ENCODE measurements around the gene ZFAND6.
"Not testable (repeated sequence)": the region's sequence is repeated elsewhere in the genome, so short reads cannot be mapped to it uniquely, and the experiment has no call there.

The ZFAND6 gene

DNA sequence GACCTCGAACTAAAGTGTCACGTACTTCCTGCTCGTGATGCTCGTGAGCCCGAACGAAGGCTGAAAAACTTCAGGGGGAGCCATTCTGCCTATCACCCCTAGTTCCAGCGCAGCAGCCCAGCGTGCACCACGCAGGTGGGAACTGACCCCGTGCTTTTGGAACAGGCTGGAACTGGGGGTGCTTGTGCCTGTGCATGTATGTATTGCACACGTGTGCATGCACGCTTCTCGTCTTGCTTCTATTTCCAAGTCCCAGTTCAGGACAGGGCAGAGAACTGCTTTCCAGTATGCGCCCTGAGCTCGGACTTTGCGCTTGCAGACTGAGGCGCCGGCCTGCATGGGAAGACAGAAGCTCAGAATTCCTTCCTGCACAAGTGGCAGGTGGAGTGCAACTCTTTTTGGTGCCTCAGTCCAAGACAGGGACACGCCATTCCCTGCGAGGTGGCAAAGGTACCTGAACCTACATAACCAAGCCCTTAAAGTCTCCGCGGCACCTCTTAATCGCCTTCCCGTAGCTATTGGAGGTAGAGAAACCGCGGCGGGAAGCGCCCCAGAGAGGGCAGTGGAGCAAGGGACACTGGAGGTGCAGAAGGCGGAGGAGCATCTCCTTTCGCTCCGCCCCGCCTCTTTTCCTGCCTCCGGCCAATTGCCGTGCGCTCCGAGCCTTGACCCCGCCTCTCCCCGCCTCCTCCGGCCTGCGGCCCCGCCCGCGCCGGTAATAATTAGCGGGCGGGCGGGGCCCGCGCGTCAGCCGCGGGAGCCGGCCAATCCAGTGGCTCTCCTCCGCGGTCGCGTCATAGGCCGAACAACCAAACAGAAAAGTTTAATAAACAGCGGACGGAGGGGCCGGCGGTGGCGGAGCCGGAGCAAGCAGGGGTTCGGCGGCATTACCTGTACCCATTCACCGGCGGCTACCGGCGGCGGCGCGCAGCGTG, at the start of gene ZFAND6:
Gene ZFAND6, plus strand, starts transcription at position 826 of the 935 bp plus-strand sequence. CDS start 60,669 bp downstream, outside the sequence.
- H3K27ac ChIP-seq (ENCODE audit: low read depth, low read length, poor library complexity, severe bottlenecking): peak within 1 kb of the TSS; percentile 86
- H3K79me2 ChIP-seq (ENCODE audit: insufficient read depth, low read length): peaks cover 42% of the 10 kb centered on the region
- H3K27me3 ChIP-seq (ENCODE audit: insufficient read depth, low read length): no peaks in the 10 kb centered on the region
- no peaks in the 10 kb centered on the region for H3K9me2 ChIP-seq (ENCODE audit: low read depth, low read length)
- no peaks in the 10 kb centered on the region for H4K20me1 ChIP-seq (ENCODE audit: insufficient read depth, low read length)
- peak within 1 kb of the TSS; percentile 100 for H3K4me2 ChIP-seq (ENCODE audit: low read length)
- H3K4me1 ChIP-seq (ENCODE audit: insufficient read depth, low read length, severe bottlenecking): peaks cover 39% of the 10 kb centered on the region
- H3K9ac ChIP-seq (ENCODE audit: low read length): peak within 1 kb of the TSS; percentile 90
- peaks cover 5% of the 10 kb centered on the region; the same call in 1 of the 2 replicates for H3F3A ChIP-seq (ENCODE audit: insufficient read depth, low read length)
- TF ChIP-seq, protein P1, sequence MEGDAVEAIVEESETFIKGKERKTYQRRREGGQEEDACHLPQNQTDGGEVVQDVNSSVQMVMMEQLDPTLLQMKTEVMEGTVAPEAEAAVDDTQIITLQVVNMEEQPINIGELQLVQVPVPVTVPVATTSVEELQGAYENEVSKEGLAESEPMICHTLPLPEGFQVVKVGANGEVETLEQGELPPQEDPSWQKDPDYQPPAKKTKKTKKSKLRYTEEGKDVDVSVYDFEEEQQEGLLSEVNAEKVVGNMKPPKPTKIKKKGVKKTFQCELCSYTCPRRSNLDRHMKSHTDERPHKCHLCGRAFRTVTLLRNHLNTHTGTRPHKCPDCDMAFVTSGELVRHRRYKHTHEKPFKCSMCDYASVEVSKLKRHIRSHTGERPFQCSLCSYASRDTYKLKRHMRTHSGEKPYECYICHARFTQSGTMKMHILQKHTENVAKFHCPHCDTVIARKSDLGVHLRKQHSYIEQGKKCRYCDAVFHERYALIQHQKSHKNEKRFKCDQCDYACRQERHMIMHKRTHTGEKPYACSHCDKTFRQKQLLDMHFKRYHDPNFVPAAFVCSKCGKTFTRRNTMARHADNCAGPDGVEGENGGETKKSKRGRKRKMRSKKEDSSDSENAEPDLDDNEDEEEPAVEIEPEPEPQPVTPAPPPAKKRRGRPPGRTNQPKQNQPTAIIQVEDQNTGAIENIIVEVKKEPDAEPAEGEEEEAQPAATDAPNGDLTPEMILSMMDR (IDR thresholded peaks at IDR 0.05; ENCODE audit: low read length): no peak; the same call in 1 of the 2 replicates
- TF ChIP-seq EZH2 (IDR thresholded peaks at IDR 0.05; ENCODE audit: borderline replicate concordance, low read length): no peak
- H3K36me3 ChIP-seq (ENCODE audit: insufficient read depth, low read length): no peaks in the 10 kb centered on the region
- H3K9me3 ChIP-seq (ENCODE audit: low read length): no peaks in the 10 kb centered on the region
- H2AFZ ChIP-seq (ENCODE audit: low read length): peak within 1 kb of the TSS; percentile 65
- H3K4me3 ChIP-seq (ENCODE audit: low read depth, low read length, poor library complexity, severe bottlenecking): peak within 1 kb of the TSS; percentile 84

DNA sequence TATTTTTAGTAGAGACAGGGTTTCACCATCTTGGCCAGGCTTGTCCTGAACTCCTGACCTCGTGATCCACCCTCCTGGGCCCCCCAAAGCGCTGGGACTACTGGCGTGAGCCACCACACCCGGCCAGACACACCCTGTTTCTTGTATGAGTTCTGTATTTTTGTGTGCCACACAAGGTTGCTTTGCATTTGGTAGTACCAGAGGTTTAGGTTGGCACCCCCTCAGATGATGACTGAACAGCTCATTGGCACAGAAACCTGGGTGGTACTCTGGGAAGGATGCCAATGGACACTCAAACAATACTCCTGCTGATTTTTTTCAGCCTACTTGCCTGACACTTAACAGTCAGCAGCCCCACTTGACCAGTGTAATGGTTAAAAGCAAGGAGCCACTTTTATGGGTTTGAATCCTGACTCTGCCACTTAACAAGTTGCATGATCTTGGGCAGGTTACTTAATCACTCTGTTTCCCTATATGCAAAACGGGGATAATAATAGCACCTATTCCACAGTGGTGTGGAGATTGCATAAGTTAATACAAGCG, 49.3 kb upstream of the ZFAND6 start:
- Histone ChIP-seq H3K9me3 (ENCODE audit: low read length) (peaks cover 8% of the 10 kb centered on the region), H3K4me2 (ENCODE audit: low read length) (peak overlapping the region; percentile 48; the same call in 1 of the 2 replicates), H3K27ac (ENCODE audit: low read depth, low read length, poor library complexity, severe bottlenecking) (peak overlapping the region; percentile 90), H3K9ac (ENCODE audit: low read length) (peak overlapping the region; percentile 1; the same call in 1 of the 2 replicates), H3K9me2 (ENCODE audit: low read depth, low read length) (no peaks in the 10 kb centered on the region), H3F3A (ENCODE audit: insufficient read depth, low read length) (peaks cover 10% of the 10 kb centered on the region; the same call in 1 of the 2 replicates), H3K4me1 (ENCODE audit: insufficient read depth, low read length, severe bottlenecking) (peaks cover 55% of the 10 kb centered on the region), H3K36me3 (ENCODE audit: insufficient read depth, low read length) (no peaks in the 10 kb centered on the region), H3K79me2 (ENCODE audit: insufficient read depth, low read length) (no peaks in the 10 kb centered on the region), H2AFZ (ENCODE audit: low read length) (no peak overlapping the region; the same call in 1 of the 2 replicates), H3K4me3 (ENCODE audit: low read depth, low read length, poor library complexity, severe bottlenecking) (no peak overlapping the region), H4K20me1 (ENCODE audit: insufficient read depth, low read length) (no peaks in the 10 kb centered on the region), H3K27me3 (ENCODE audit: insufficient read depth, low read length) (no peaks in the 10 kb centered on the region)
- TF ChIP-seq, protein P1 (IDR thresholded peaks at IDR 0.05; ENCODE audit: low read length): no peak
- no peak for TF ChIP-seq EZH2 (IDR thresholded peaks at IDR 0.05; ENCODE audit: borderline replicate concordance, low read length)

DNA sequence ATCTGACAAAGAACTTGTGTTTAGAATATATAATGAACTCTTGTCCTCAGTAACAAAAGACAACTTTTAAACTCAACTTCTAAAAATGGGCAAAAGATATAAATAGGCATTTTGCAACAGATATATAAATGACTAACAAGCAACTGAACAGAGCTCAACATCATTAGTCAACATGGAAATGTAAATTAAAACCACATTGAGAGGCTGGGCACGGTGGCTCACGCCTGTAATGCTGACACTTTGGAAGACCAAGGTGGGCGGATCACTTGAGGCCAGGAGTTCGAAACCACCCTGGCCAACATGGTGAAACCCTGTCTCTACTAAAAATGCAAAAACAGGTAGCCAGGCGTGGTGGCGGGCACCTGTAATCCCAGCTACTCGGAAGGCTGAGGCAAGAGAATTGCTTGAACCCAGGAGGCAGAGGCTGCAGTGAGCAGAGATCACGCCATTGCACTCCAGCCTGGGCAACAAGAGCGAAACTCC, 48.4 kb upstream of the ZFAND6 start:
- Histone ChIP-seq H3K4me2 (ENCODE audit: low read length) (peak overlapping the region; percentile 48), H3K9ac (ENCODE audit: low read length) (peak overlapping the region; percentile 1; the same call in 1 of the 2 replicates), H3K27ac (ENCODE audit: low read depth, low read length, poor library complexity, severe bottlenecking) (peak overlapping the region; percentile 90), H3K4me1 (ENCODE audit: insufficient read depth, low read length, severe bottlenecking) (peaks cover 55% of the 10 kb centered on the region), H3K4me3 (ENCODE audit: low read depth, low read length, poor library complexity, severe bottlenecking) (peak overlapping the region; percentile 4)
- not testable (repeated sequence) for H3K27me3 ChIP-seq (ENCODE audit: insufficient read depth, low read length); H3K79me2 ChIP-seq (ENCODE audit: insufficient read depth, low read length); H2AFZ ChIP-seq (ENCODE audit: low read length); H4K20me1 ChIP-seq (ENCODE audit: insufficient read depth, low read length); H3K36me3 ChIP-seq (ENCODE audit: insufficient read depth, low read length); H3F3A ChIP-seq (ENCODE audit: insufficient read depth, low read length); H3K9me2 ChIP-seq (ENCODE audit: low read depth, low read length); H3K9me3 ChIP-seq (ENCODE audit: low read length)

Data from OCI-LY1 (cell line).